Placental pericyte (primary cell): ENCODE results near the gene TXNDC11. TPM values are rescaled to one million over a fixed set of nuclear protein-coding genes. Genes with fewer than 3 reads are reported as not detected.

Experiments
- small RNA-seq: library from RNA; depleted of rRNA; stranded (forward); fragments of <200 nt; gene quantifications from one replicate; pipeline ENCODE3, GENCODE V24; 2012; ENCODE audit warnings: low replicate concordance
- total RNA-seq: library from RNA; depleted of rRNA; stranded (reverse); fragments of >200 nt; gene quantifications from 2 replicates; pipeline ENCODE4 v1.2.3, GENCODE V29; 2012

Gene TXNDC11, protein sequence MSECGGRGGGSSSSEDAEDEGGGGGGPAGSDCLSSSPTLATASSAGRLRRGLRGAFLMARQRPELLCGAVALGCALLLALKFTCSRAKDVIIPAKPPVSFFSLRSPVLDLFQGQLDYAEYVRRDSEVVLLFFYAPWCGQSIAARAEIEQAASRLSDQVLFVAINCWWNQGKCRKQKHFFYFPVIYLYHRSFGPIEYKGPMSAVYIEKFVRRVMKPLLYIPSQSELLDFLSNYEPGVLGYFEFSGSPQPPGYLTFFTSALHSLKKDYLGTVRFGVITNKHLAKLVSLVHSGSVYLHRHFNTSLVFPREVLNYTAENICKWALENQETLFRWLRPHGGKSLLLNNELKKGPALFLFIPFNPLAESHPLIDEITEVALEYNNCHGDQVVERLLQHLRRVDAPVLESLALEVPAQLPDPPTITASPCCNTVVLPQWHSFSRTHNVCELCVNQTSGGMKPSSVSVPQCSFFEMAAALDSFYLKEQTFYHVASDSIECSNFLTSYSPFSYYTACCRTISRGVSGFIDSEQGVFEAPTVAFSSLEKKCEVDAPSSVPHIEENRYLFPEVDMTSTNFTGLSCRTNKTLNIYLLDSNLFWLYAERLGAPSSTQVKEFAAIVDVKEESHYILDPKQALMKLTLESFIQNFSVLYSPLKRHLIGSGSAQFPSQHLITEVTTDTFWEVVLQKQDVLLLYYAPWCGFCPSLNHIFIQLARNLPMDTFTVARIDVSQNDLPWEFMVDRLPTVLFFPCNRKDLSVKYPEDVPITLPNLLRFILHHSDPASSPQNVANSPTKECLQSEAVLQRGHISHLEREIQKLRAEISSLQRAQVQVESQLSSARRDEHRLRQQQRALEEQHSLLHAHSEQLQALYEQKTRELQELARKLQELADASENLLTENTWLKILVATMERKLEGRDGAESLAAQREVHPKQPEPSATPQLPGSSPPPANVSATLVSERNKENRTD
- 47.0 and 61.5 TPM in 2 replicates for total RNA-seq

GRCh38 chr16:11742536-11743307 is at the start of gene TXNDC11:
Gene TXNDC11 (minus strand): TSS chr16:11742857. CDS start chr16:11742730, 127 bp downstream.

DNA sequence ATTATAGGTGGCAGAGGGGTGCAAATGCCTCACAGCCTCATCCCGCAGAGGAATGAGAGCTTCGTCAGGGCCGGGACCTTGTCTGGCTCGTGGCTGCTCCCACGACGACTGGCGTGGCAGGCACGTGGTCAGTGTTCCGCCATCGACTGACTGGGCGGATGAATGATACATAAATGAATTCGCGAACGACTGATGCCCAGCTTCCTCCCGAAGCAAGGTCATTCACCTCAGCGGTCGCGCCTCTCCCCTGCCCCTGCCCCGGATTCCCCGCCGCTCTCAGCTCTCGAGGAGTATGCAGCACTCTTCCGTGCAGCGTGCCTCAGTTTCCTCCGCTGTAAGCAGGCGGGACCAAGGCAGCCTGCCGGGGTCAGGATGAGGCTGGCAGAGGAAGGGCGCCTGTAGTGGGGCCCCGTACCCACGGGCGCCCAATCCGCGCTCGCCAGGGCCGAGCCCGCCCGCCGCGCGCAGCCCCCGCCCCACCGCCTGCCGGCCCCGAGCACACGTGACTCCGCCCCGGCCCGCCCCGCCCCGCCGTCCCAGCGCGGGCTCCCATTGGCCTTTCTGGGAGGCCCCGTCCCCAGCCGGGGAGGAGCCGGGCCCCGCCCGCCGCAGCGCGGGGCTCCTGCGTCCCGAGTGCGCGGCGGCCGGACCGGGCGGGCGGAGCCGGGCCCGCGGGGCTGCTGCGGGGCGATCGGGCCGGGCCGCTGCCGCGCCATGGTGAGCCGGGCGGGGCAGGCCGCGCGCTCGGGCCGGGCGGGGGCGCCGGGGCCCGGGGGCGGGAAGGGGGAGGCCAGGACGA is 74.6 kb downstream of the TXNDC11 start, which contains the start of gene SNN:
TSS of gene SNN (plus strand) at position 632 of the 799 bp plus-strand sequence. CDS start 7,605 bp downstream, outside the sequence.

Small RNAs within 50 kb of the gene (small RNA-seq; reads per million reads assigned to genes)
- not detected for gene RF00017

Other genes with a start within 250 kb of the TXNDC11 start
- gene LITAF, start 155.9 kb downstream of the TXNDC11 start, total RNA-seq, result 57.3 and 86.7 TPM in 2 replicates
- gene SNN, start 74.4 kb downstream of the TXNDC11 start, total RNA-seq, result 5.0 and 8.3 TPM in 2 replicates
- 34.6 and 58.9 TPM in 2 replicates for gene ZC3H7A, start 54.4 kb upstream of the TXNDC11 start, total RNA-seq
- gene RSL1D1, start 108.7 kb upstream of the TXNDC11 start, total RNA-seq, result 125 and 167 TPM in 2 replicates
- 111 and 153 TPM in 2 replicates for gene GSPT1, start 173.1 kb upstream of the TXNDC11 start, total RNA-seq
- 2.6 and 5.5 TPM in 2 replicates for gene NPIPB2, start 199.2 kb upstream of the TXNDC11 start, total RNA-seq
- not detected in 2 replicates for gene TNFRSF17, start 222.4 kb upstream of the TXNDC11 start, total RNA-seq
- 16.0 and 23.6 TPM in 2 replicates for gene SNX29, start 233.9 kb upstream of the TXNDC11 start, total RNA-seq